Stimulated activated CD8-positive, alpha-beta memory T cell treated with anti-CD3 and anti-CD28 coated beads, Interleukin-7, amount 100 ng/mL, for 24 hours (primary cell): ENCODE measurements around the gene CNDP1.
"Not testable (repeated sequence)": the region's sequence is repeated elsewhere in the genome, so short reads cannot be mapped to it uniquely, and the experiment has no call there.

Experiments
- DNase-seq: peaks from one replicate; pipeline ENCODE4 v3.0.0-alpha.2; 2020; ENCODE audit warnings: low read depth

The CNDP1 gene

DNA sequence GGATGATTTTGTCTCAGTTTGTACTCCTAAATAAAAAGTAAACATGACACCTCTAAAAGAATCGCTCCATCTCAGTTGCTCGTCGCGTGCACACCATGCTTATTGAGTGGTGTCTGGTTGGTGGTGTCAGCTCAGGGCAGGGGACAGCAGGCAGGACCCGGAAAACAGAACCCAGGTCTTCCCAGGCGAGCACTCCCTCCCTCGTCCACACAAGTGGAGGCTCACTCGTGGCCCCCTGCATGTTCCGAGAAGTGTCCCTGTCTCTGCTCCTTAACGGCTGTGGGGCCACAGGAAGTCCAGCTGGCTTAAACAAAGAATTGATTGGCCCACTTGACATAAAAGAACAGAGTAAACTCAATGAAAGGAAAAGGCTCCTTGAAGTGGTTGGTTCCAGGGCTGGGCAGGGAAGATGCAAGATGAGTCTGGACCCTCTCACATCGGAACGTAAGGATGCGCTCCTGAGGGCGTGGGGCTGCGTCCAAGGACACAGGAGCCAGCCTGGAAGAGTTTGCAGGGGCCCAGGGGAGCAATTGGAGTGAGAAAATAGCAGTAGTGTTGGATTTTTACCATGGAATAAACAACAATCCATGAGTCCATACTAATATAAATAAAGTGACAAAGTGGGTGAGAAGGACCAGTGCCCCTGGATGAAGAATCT lies 13.1 kb upstream of the CNDP1 start:
- DNase-seq = no peak

- no peak for DNase-seq
These were observed 11.4 kb upstream of the CNDP1 start for GRCh38 chr18:74522635-74523548.

- no peak for DNase-seq
These were observed 10.2 kb upstream of the CNDP1 start for GRCh38 chr18:74524097-74524496.

GRCh38 chr18:74524915-74525314 lies 9.4 kb upstream of the CNDP1 start:
- not testable (repeated sequence) for DNase-seq

- DNase-seq = no peak
These were observed 8.6 kb upstream of the CNDP1 start for GRCh38 chr18:74525741-74526140.

DNA sequence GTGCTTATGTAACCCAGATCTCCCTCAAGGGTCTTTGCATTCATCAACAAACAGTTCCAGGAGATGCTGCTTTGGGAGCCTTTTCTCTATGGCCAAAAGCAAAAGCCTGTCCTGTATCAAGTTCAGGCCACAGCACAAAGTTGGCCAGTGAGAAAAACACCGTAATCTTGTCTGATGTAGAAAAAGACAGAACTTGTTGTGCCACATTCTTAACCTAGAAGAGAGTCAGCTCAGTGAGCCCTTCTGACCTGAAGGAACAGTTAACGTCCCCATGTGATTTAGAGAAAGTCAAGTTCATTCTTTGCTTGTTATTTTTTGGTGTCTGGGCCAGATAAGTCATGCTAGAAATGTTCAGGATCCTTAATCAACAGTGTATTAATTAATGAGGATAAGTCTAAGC lies 7.8 kb upstream of the CNDP1 start:
- no peak for DNase-seq

DNA sequence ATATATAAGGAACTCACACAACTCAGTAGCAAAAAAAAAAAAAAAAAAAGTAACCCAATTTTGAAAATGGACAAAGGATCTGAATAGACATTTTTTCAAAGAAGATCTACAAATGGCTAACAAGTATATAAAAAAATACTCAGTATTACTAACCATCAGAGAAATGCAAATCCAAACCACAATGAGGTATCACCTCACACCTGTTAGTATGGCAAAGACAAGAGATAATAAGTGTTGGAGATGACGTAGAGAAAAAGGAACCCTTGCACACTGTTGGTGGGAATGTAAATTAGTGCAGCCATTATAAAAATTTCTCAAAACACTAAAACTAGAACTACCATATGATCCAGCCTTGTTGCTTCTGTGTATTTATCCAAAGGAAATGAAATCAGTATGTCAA lies 5.8 kb upstream of the CNDP1 start:
- DNase-seq = no peak

DNA sequence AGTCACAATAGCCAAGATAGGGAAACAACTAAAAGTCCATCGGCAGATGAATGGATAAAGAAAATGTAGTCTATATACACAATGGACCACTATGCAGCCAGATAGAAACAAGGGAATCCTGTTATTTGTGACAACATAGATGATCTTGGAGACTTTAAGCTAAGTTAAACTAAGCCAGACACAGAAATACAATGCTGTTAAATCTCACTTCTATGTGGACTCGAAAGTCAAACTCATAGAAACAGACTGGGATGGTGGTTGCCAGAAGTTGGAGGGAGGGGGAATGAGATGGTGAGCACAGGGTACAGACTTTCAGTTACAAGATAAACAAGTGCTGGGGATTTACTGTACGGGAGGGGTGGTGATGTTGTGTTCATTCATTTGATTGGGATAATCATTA lies 5.4 kb upstream of the CNDP1 start:
- DNase-seq = no peak

DNA sequence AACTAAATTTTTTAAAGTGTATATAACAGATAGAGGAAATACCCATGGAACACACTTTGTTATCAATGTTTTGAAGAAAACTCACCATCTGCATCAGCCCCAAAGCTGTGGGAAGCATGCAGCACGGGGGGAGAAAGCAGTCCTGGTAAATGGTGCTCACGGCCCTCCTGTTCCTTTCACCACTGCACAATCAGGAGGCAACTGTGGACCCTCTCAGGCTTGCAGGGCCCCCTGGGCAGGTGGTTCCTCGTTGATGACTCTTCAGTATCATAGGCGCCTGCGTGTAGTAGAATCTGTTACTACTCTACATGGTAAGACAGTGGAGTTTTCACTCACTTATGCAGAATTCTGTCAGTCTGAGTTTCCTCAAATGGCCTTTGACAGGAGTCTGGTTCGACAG lies 4.9 kb upstream of the CNDP1 start:
- no peak for DNase-seq

- no peak for DNase-seq
These were observed 4.3 kb upstream of the CNDP1 start for GRCh38 chr18:74529811-74530583.

GRCh38 chr18:74530584-74530862 lies 3.8 kb upstream of the CNDP1 start:
- DNase-seq = no peak

DNA sequence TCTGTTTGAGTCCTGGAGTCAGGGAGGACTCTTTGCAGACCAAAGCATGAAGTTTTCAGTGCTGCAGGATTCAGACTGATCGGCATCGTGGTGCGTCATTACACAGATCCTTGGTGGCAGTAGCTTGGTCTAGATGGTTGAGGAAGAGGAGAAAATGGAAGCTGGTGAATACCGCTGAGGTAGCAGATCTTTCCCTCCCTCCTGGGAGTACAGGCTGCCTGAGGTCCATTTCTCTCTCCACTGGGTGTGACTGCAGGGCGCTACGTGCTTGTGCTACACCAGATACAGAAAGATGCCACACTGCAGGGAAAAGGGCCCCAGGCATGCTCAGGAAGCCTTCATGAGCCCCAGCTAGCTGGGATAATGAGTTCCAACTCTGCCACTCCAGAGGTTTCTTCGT lies 3.3 kb upstream of the CNDP1 start:
- DNase-seq = no peak

- DNase-seq = no peak
These were observed 1.7 kb upstream of the CNDP1 start for GRCh38 chr18:74532511-74533025.

- DNase-seq = no peak
These were observed 634 bp upstream of the CNDP1 start for GRCh38 chr18:74533666-74534065.

DNA sequence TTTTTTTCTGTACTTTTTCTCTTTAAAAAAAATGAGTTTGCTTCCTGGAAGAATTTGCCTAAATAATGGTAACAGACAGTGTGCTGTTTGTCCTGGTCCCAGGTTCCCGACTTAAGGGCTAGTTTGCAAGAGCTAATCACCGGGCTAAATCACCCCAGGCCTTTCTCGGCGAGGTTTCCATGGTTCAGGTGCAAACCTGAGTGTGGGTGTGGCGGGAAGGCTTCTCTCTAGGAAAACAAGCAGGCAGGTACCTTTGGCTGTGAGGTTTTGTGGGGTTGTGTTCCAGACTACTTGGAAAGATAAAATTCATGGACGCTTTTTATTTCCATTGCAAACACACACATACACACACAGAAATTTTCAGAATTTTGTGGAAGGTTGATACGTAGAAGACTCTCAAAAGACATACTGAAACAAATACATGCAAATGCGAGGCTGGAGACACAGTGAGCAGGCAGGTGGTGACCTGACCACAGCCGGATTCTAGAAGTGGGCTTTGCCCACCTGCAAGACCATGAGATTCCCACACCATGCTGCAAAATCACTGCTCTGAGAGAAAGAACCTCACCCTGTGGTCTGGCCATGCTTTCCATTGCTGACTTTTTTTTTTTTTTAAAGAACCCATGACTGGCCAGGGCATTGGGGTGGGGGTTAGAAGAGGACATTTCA lies 815 bp downstream of the CNDP1 start:
- no peak for DNase-seq

DNA sequence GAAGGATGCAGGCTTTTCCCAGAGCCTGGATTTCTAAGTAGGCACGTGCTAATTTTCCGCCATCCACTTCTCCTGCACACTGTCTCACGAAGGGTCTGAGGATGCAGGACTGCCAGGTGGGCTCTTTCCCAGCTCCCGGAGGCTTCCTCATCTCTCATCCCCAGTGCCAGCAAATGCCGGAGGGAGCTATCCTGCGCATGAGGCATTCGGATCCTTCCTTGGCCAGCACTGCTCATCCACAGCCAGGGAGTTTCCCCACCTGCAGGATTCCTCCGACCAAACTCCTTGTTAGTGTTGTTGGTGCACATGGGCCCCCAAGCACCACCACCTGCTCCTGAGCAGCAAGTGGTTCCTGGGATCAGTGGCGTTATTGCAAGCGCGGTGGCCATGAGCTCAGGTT lies 5.0 kb downstream of the CNDP1 start:
- DNase-seq = no peak

- DNase-seq = no peak
These were observed 6.5 kb downstream of the CNDP1 start for GRCh38 chr18:74540652-74541421.

DNA sequence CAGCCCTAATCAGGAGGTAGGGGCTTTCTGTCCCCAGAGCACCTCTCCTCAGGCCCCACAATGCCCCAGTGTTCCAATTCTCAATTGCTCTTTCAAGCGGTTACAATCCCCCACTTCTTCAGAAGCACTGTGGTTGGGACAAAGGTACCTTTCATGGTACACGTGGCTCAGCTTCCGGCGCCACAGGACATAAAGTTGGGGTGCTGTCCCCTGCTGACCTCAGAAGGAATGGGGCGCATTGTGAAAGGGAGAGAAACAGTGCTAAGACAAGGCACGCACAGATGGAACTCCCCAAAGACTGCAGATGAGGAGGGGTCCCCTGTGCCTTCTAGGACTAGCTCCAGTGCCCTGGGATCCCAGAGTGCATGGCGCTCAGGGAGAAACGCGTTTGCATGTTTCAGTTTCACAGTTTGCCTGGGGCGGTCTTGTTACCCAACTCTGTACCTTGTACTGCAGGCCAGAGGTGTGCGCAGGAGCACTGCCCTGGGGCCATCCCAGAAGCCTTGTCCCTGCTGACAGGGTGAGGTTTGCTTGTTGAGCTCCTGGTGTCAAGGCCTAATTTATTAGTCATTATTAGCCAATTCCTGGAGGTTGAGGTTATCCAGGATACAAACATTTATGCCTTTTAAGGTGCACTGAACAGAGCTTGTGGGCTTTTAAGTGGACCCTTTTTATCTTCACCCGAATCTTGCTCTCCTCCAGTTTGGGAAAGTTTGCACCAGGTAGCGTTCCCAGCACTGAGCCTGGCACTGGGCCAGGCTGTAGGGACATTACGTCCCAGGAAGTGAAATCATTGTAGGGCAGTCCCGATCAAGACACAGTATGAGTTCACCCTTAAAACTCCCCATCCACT lies 7.6 kb downstream of the CNDP1 start:
- DNase-seq = no peak

- no peak for DNase-seq
These were observed 10.6 kb downstream of the CNDP1 start for GRCh38 chr18:74544898-74545297.

DNA sequence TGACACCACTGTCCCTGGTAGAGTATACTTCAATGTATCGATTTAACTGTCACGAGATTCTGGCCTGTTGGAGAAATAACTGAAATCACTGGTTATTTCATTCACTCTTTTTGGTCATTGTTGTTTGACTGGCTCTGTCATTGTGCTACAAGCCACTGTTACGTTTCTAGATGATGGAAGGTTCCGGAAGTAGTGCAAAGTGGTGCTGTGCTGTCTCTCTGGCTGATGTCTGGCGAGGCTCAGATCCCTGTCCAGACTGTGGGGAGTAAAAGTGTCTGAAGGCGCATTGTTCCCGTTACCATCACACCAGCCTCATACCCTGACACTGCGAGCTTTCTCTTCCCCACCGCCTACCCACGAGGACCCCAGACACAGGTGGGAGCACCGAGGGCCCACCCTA lies 11.7 kb downstream of the CNDP1 start:
- DNase-seq = no peak
